K562 (cell line): Measurements from ENCODE around the gene SLC25A1. TPM values are rescaled to one million over a fixed set of nuclear protein-coding genes. Genes with fewer than 3 reads are reported as not detected.
"Not testable (repeated sequence)": the region's sequence is repeated elsewhere in the genome, so short reads cannot be mapped to it uniquely, and the experiment has no call there.

Source experiments
- ATAC-seq: fragments of 200-7000 bp; cut with Tn5 transposase; 3 replicates; pipeline ENCODE4 v1.9.1; 2020; ENCODE audit warnings: moderate library complexity
- BruUV-seq: library from RNA; stranded (reverse); fragments of 400-500 nt; replicated peaks from 2 replicates; lab custom pipeline; 2021; lab: Mats Ljungman, UMichigan
- CTCF ChIA-PET: fragments of 300-600 bp; formaldehyde crosslinking; extraction: SDS; loops from one replicate; lab custom pipeline; 2021; ENCODE audit warnings: low intra/inter-chr PET ratio; lab: Yijun Ruan, JAX
- POLR2A ChIA-PET: fragments of 300-600, 350-650 bp; sonication (Branson Sonifier 250); formaldehyde crosslinking; extraction: SDS; loops from one replicate; lab custom pipeline; 2021; ENCODE audit warnings: antibody characterized with exemption, inconsistent platforms; lab: Yijun Ruan, JAX
- DNase-seq, 4 experiments: peaks; one replicate each; pipeline versions ENCODE4 v3.0.0 to v3.0.0-alpha.2; 2011 to 2018; ENCODE audit warnings: low spot score in 3 of 4, mixed read lengths in 3 of 4; ENCODE audit errors: extremely low read depth in 1 of 4
- FAIRE-seq: peaks from 2 replicates; lab custom pipeline; 2011; peaks lifted over from hg19 to GRCh38; lab: Jason Lieb, UNC
- H2AFZ ChIP-seq: 2 replicates; pipeline ENCODE4 v1.6.0; 2011; ENCODE audit warnings: low read depth, low read length, control low read depth, inconsistent platforms
- H3K27ac ChIP-seq: fragments of 200-600 bp; 3 replicates; pipeline ENCODE4 v1.8.0; 2011; ENCODE audit warnings: low read depth, mild to moderate bottlenecking, control low read depth, inconsistent platforms, low read length, moderate library complexity, mixed read lengths; ENCODE audit errors: extremely low read depth
- H3K27me3 ChIP-seq, 2 experiments: fragments of 300-600 bp in 1 of 2; 2 replicates in 1 of 2; 3 replicates in 1 of 2; pipeline versions ENCODE4 v1.6.0 to v1.8.0; 2011; ENCODE audit warnings: inconsistent platforms in 2 of 2, low read length in 2 of 2, mild to moderate bottlenecking in 1 of 2, mixed read lengths in 1 of 2, moderate library complexity in 1 of 2; ENCODE audit not compliant: control insufficient read depth in 2 of 2, insufficient read depth in 2 of 2
- H3K36me3 ChIP-seq: fragments of 300-600 bp; 3 replicates; pipeline ENCODE4 v1.8.0; 2011; ENCODE audit warnings: mild to moderate bottlenecking, low read length, inconsistent platforms; ENCODE audit not compliant: control insufficient read depth, insufficient read depth
- H3K4me1 ChIP-seq, 2 experiments: fragments of 200-600 bp in 1 of 2; replicated peaks in 1 of 2; 2 replicates in 1 of 2; 3 replicates in 1 of 2; pipeline versions ENCODE4 v1.5.1 to v1.8.0; 2011; ENCODE audit warnings: inconsistent platforms in 2 of 2, low read length in 2 of 2, mild to moderate bottlenecking in 1 of 2, mixed read lengths in 1 of 2, moderate library complexity in 1 of 2; ENCODE audit not compliant: control insufficient read depth in 2 of 2, insufficient read depth in 2 of 2
- H3K4me2 ChIP-seq: 2 replicates; pipeline ENCODE4 v1.6.1; 2011; ENCODE audit warnings: low read length, control low read depth, inconsistent platforms, mixed read lengths; ENCODE audit not compliant: insufficient read depth
- H3K4me3 ChIP-seq: fragments of 200-600 bp; sonication (generic), shearing (Covaris generic); 2 replicates; pipeline ENCODE4 v1.5.1; 2016; ENCODE audit warnings: control low read depth, inconsistent platforms
- H3K79me2 ChIP-seq: fragments of 200-600 bp; 3 replicates; pipeline ENCODE4 v1.8.0; 2011; ENCODE audit warnings: low read length, inconsistent platforms; ENCODE audit not compliant: control insufficient read depth, insufficient read depth
- H3K9ac ChIP-seq, 2 experiments: 2 replicates each; pipeline versions ENCODE4 v1.6.0 to v1.6.1; 2011; ENCODE audit warnings: low read depth in 2 of 2, low read length in 2 of 2, control low read depth in 1 of 2, inconsistent platforms in 1 of 2, mild to moderate bottlenecking in 1 of 2, mixed read lengths in 1 of 2; ENCODE audit not compliant: insufficient read depth in 1 of 2
- H3K9me1 ChIP-seq: one replicate; pipeline ENCODE4 v1.6.0; 2011; ENCODE audit warnings: inconsistent platforms, mild to moderate bottlenecking, low read length, moderate library complexity; ENCODE audit not compliant: control insufficient read depth, insufficient read depth
- H3K9me3 ChIP-seq: replicated peaks from 2 replicates; pipeline ENCODE4 v1.5.1; 2011; ENCODE audit warnings: low read depth, low read length, inconsistent platforms; ENCODE audit not compliant: control insufficient read depth, insufficient read depth
- H4K20me1 ChIP-seq: replicated peaks from 2 replicates; pipeline ENCODE4 v1.6.1; 2011; ENCODE audit warnings: low read length, inconsistent platforms, mixed read lengths; ENCODE audit not compliant: control insufficient read depth, insufficient read depth
- CEBPB ChIP-seq: fragments of 450-650 bp; IDR thresholded peaks from 2 replicates; pipeline ENCODE4 v1.6.1; 2016; ENCODE audit warnings: missing genetic modification characterization, missing compliant biosample characterization
- CEBPG ChIP-seq, 3 experiments: fragments of 200-800 bp in 1 of 3; sonication (Bioruptor generic) in 1 of 3; sonication (generic) in 1 of 3; formaldehyde crosslinking in 1 of 3; IDR thresholded peaks in 2 of 3; conservative IDR thresholded peaks in 1 of 3; 2 replicates each; pipeline versions ENCODE4 v1.6.1 to v1.8.0; 2016 to 2022; ENCODE audit warnings: missing compliant biosample characterization in 2 of 3, missing genetic modification characterization in 2 of 3, mild to moderate bottlenecking in 1 of 3, missing genetic modification reagents in 1 of 3
- FOXA3 ChIP-seq, 2 experiments: fragments of 450-650 bp in 1 of 2; sonication (generic) in 1 of 2; formaldehyde crosslinking; IDR thresholded peaks in 1 of 2; conservative IDR thresholded peaks in 1 of 2; 2 replicates each; pipeline versions ENCODE4 v1.4.0 to v1.8.0; 2020 to 2022; ENCODE audit warnings: mild to moderate bottlenecking in 2 of 2, missing genetic modification reagents in 1 of 2
- IRF2 ChIP-seq: sonication (generic); formaldehyde crosslinking; IDR thresholded peaks from 2 replicates; pipeline ENCODE4 v1.8.1; 2022; ENCODE audit warnings: mild to moderate bottlenecking, missing genetic modification reagents
- MCM3 ChIP-seq: fragments of 450-650 bp; IDR thresholded peaks from 2 replicates; pipeline ENCODE4 v1.6.1; 2016
- TEAD4 ChIP-seq, 2 experiments: sonication (generic) in 1 of 2; formaldehyde crosslinking in 1 of 2; IDR thresholded peaks; 2 replicates each; pipeline versions ENCODE4 v1.6.1 to v1.8.0; 2012 to 2022; ENCODE audit warnings: borderline replicate concordance in 1 of 2, inconsistent platforms in 1 of 2, low read length in 1 of 2, mild to moderate bottlenecking in 1 of 2, missing genetic modification reagents in 1 of 2
- TGIF2 ChIP-seq: sonication (generic); formaldehyde crosslinking; IDR thresholded peaks from 2 replicates; pipeline ENCODE4 v1.8.1; 2022; ENCODE audit warnings: mild to moderate bottlenecking, missing genetic modification reagents, moderate library complexity
- ZNF263 ChIP-seq: sonication (generic); formaldehyde crosslinking; IDR thresholded peaks from 2 replicates; pipeline ENCODE4 v1.8.0; 2022; ENCODE audit warnings: mild to moderate bottlenecking, missing genetic modification reagents, borderline replicate concordance
- WGBS: fragments of 100-300 bp; shearing (Covaris generic); methylation state at CpG from one replicate; pipeline ENCODE4 v1.1.6; 2016; ENCODE audit warnings: low coverage, mixed read lengths; ENCODE audit not compliant: insufficient coverage; ENCODE audit errors: missing lambda C conversion rate; 5-methylcytosine and 5-hydroxymethylcytosine counted together
- in situ Hi-C: fragments of 300-500 bp; cut with MboI; formaldehyde crosslinking; loops from 4 replicates; pipeline ENCODE4 v1.15.0; 2018; ENCODE audit warnings: inconsistent platforms, mixed read lengths
- intact Hi-C: fragments of 100-400 bp; cut with micrococcal nuclease; formaldehyde crosslinking; loops from 2 replicates; pipeline ENCODE4 v1.14.2; 2022
- polyA plus RNA-seq, 8 experiments: library from polyadenylated mRNA; depleted of rRNA in 4 of 8; stranded (reverse) in 5 of 8; unstranded in 3 of 8; fragments of >200 nt; fragmentation: Nextera tagmentation in 2 of 8; fragmentation: Illumina TruSeq in 1 of 8; extraction: Ambion mirVana in 2 of 8; extraction: Trizol in 1 of 8; gene quantifications; 2 replicates each; pipeline versions ENCODE4 v1.2.1 to v1.2.3, GENCODE V29; 2011 to 2014; ENCODE audit warnings: inconsistent platforms in 1 of 8, missing spikeins in 1 of 8
- total RNA-seq, 7 experiments: library from RNA; depleted of rRNA in 6 of 7; stranded (reverse); fragments of >200 nt in 6 of 7; fragmentation: Illumina TruSeq in 2 of 7; extraction: Trizol in 2 of 7; gene quantifications; 2 replicates each; pipeline versions ENCODE4 v1.2.1 to v1.2.3, GENCODE V29; 2011 to 2021; ENCODE audit warnings: low replicate concordance in 1 of 7
- TF ChIP-seq, protein P1 (sequence below): sonication (generic); formaldehyde crosslinking; IDR thresholded peaks from 2 replicates; pipeline ENCODE4 v1.9.0; 2022; ENCODE audit warnings: mild to moderate bottlenecking, missing genetic modification reagents

Gene SLC25A1
- total and polyA plus RNA-seq, 9 of the 15 experiments (the other 6 are each of a cell fraction or from before 2014, with no cell fraction given), result 11.0 to 408 (median 110) TPM

- H3K4me2 ChIP-seq; CTCF ChIA-PET; H3K9me3 ChIP-seq; H2AFZ ChIP-seq; H3K79me2 ChIP-seq; FAIRE-seq; intact Hi-C loops; H4K20me1 ChIP-seq; ATAC-seq; H3K4me3 ChIP-seq; H3K36me3 ChIP-seq; H3K27ac ChIP-seq; TF ChIP-seq TEAD4 (IDR thresholded peaks at IDR 0.05; ENCODE audit: low read length); CEBPG (tag; conservative IDR thresholded peaks at IDR 0.05 in 1 of 2, IDR thresholded peaks at IDR 0.05 in 1 of 2): not testable (repeated sequence)
- peak overlapping the region in 1 of 2 experiments; percentile 38; a peak in 1 of 4 replicates for H3K9ac ChIP-seq
- 0 out of 2 replicates have a peak, but pooled peaks have one; percentile 29 for TF ChIP-seq ZNF263 (CRISPR knock-in tag)
- peak; percentile 77 for TF ChIP-seq CEBPB
- TF ChIP-seq, protein P1, sequence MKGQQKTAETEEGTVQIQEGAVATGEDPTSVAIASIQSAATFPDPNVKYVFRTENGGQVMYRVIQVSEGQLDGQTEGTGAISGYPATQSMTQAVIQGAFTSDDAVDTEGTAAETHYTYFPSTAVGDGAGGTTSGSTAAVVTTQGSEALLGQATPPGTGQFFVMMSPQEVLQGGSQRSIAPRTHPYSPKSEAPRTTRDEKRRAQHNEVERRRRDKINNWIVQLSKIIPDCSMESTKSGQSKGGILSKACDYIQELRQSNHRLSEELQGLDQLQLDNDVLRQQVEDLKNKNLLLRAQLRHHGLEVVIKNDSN (CRISPR knock-in tag), result peak; percentile 60
- TF ChIP-seq IRF2 (CRISPR knock-in tag), result peak; percentile 87; the same call in 1 of the 2 replicates
- 0 out of 2 replicates have a peak, but pooled peaks have one; percentile 69 for TF ChIP-seq TEAD4 (CRISPR knock-in tag; IDR thresholded peaks at IDR 0.05; ENCODE audit: borderline replicate concordance)
- peak; percentile 81; the same call in 1 of the 2 replicates for TF ChIP-seq TGIF2
- TF ChIP-seq CEBPG (CRISPR knock-in tag; IDR thresholded peaks at IDR 0.05), result 0 out of 2 replicates have a peak, but pooled peaks have one; percentile 31
- TF ChIP-seq FOXA3 (CRISPR knock-in tag; conservative IDR thresholded peaks at IDR 0.05 in 1 of 2, IDR thresholded peaks at IDR 0.05 in 1 of 2), result 0 out of 4 replicates have a peak, but pooled peaks of 1 of the 2 experiments have one; percentile 24
- TF ChIP-seq MCM3, result 0 out of 2 replicates have a peak, but pooled peaks have one; percentile 28
- TF ChIP-seq, all 486 proteins: peak for 9; not testable (repeated sequence) for 477
- H3K27me3 ChIP-seq, result peaks cover 41 to 59% of the 10 kb centered on the region in 2 experiments
- H3K4me1 ChIP-seq, H3K9me1 ChIP-seq, in situ Hi-C loops, BruUV-seq, DNase-seq: not testable (repeated sequence)
- POLR2A ChIA-PET, result interaction anchor here (0.6 to 6.8 kb wide), 4 partner anchors 11 to 473 kb away, joined by 3 to 64 read pairs (median 29); partner anchors contain the start of gene ESS2
- WGBS, result 12% methylated on average over 9 of the region's 9 CpGs
These were observed 22.4 kb downstream of the SLC25A1 start for GRCh38 chr22:19156109-19156508.
